IMR-90 (cell line): ENCODE data around the gene NRXN2. TPM values are rescaled to one million over a fixed set of nuclear protein-coding genes. Genes with fewer than 3 reads are reported as not detected.

Experiments
- ATAC-seq: fragments of 200-7000 bp; cut with Tn5 transposase; 2 replicates; pipeline ENCODE4 v1.9.1; 2020; ENCODE audit warnings: low read depth, mild to moderate bottlenecking, moderate library complexity
- BruUV-seq: library from RNA; stranded (reverse); fragments of 400-500 nt; replicated peaks from 2 replicates; lab custom pipeline; 2021; lab: Mats Ljungman, UMichigan
- CTCF ChIA-PET: fragments of 300-600 bp; formaldehyde crosslinking; extraction: SDS; loops from one replicate; lab custom pipeline; 2021; ENCODE audit warnings: antibody characterized with exemption; lab: Yijun Ruan, JAX
- POLR2A ChIA-PET: fragments of 300-600 bp; sonication (Branson Sonifier 250); formaldehyde crosslinking; loops from one replicate; lab custom pipeline; 2022; ENCODE audit warnings: antibody characterized with exemption; ENCODE audit not compliant: unreplicated experiment; lab: Charles Lee
- DNase-seq: peaks from one replicate; pipeline ENCODE4 v3.0.0; 2013
- H2AFZ ChIP-seq: replicated peaks from 2 replicates; pipeline ENCODE3; 2013; ENCODE audit warnings: low read length, mild to moderate bottlenecking; ENCODE audit not compliant: poor library complexity
- H2AK5ac ChIP-seq: 2 replicates; pipeline ENCODE4 v1.6.1; 2013; ENCODE audit warnings: low read depth, low read length, inconsistent platforms
- H2AK9ac ChIP-seq: replicated peaks from 2 replicates; pipeline ENCODE3; 2013; ENCODE audit warnings: mild to moderate bottlenecking, low read depth, low read length, moderate library complexity; ENCODE audit not compliant: poor library complexity
- H2BK120ac ChIP-seq: 2 replicates; pipeline ENCODE4 v1.6.1; 2013; ENCODE audit warnings: low read depth, low read length, inconsistent platforms
- H2BK15ac ChIP-seq: 3 replicates; pipeline ENCODE4 v1.6.1; 2013; ENCODE audit warnings: low read depth, low read length, inconsistent platforms
- H2BK20ac ChIP-seq: 2 replicates; pipeline ENCODE4 v1.6.1; 2013; ENCODE audit warnings: low read depth, mild to moderate bottlenecking, inconsistent platforms, low read length, moderate library complexity
- H2BK5ac ChIP-seq: 2 replicates; pipeline ENCODE4 v1.6.1; 2013; ENCODE audit warnings: mild to moderate bottlenecking, low read depth, low read length, inconsistent platforms; ENCODE audit not compliant: poor library complexity, severe bottlenecking
- H3K14ac ChIP-seq: replicated peaks from 2 replicates; pipeline ENCODE4 v1.6.1; 2013; ENCODE audit warnings: low read depth, low read length, inconsistent platforms
- H3K18ac ChIP-seq: 2 replicates; pipeline ENCODE4 v1.6.1; 2013; ENCODE audit warnings: low read depth, low read length, control low read depth
- H3K23ac ChIP-seq: 2 replicates; pipeline ENCODE4 v1.6.1; 2013; ENCODE audit warnings: low read depth, low read length, inconsistent platforms
- H3K27ac ChIP-seq: 2 replicates; pipeline ENCODE4 v1.5.1; 2013; ENCODE audit warnings: mild to moderate bottlenecking, control low read depth, low read length; ENCODE audit not compliant: insufficient read depth
- H3K27me3 ChIP-seq: 2 replicates; pipeline ENCODE4 v1.6.1; 2013; ENCODE audit warnings: low read length; ENCODE audit not compliant: control insufficient read depth, insufficient read depth
- H3K36me3 ChIP-seq: 2 replicates; pipeline ENCODE4 v1.6.1; 2013; ENCODE audit warnings: low read length, mixed read lengths; ENCODE audit not compliant: control insufficient read depth, insufficient read depth
- H3K4ac ChIP-seq: 2 replicates; pipeline ENCODE4 v1.6.1; 2013; ENCODE audit warnings: low read depth, low read length, inconsistent platforms
- H3K4me1 ChIP-seq: 2 replicates; pipeline ENCODE4 v1.6.1; 2013; ENCODE audit warnings: low read length, mixed read lengths; ENCODE audit not compliant: control insufficient read depth, insufficient read depth
- H3K4me2 ChIP-seq: 2 replicates; pipeline ENCODE4 v1.6.1; 2013; ENCODE audit warnings: low read depth, mild to moderate bottlenecking, control low read depth, low read length, moderate library complexity
- H3K4me3 ChIP-seq: 2 replicates; pipeline ENCODE4 v1.5.1; 2013; ENCODE audit warnings: low read depth, mild to moderate bottlenecking, control low read depth, low read length, moderate library complexity; ENCODE audit not compliant: insufficient read depth
- H3K56ac ChIP-seq: 2 replicates; pipeline ENCODE4 v1.6.1; 2013; ENCODE audit warnings: low read length, inconsistent platforms; ENCODE audit not compliant: insufficient read depth; ENCODE audit errors: extremely low read depth
- H3K79me1 ChIP-seq, 2 experiments: 2 replicates each; pipeline ENCODE4 v1.6.1; 2013; ENCODE audit warnings: low read length in 2 of 2, inconsistent platforms in 1 of 2, low read depth in 1 of 2
- H3K9ac ChIP-seq: 2 replicates; pipeline ENCODE4 v1.6.1; 2013; ENCODE audit warnings: low read depth, low read length, control low read depth
- H3K9me1 ChIP-seq: 2 replicates; pipeline ENCODE4 v1.6.1; 2013; ENCODE audit warnings: low read length, inconsistent platforms; ENCODE audit not compliant: insufficient read depth
- H3K9me3 ChIP-seq: 2 replicates; pipeline ENCODE4 v1.6.1; 2013; ENCODE audit warnings: low read length; ENCODE audit not compliant: control insufficient read depth, insufficient read depth
- H4K20me1 ChIP-seq: 2 replicates; pipeline ENCODE4 v1.6.1; 2013; ENCODE audit warnings: low read length, inconsistent platforms; ENCODE audit not compliant: insufficient read depth
- H4K5ac ChIP-seq: 2 replicates; pipeline ENCODE4 v1.6.1; 2013; ENCODE audit warnings: mild to moderate bottlenecking, low read depth, low read length, control low read depth
- H4K8ac ChIP-seq, 2 experiments: 2 replicates each; pipeline ENCODE4 v1.6.1; 2013; ENCODE audit warnings: low read depth in 2 of 2, low read length in 2 of 2, control low read depth in 1 of 2, inconsistent platforms in 1 of 2
- H4K91ac ChIP-seq: 2 replicates; pipeline ENCODE4 v1.6.1; 2013; ENCODE audit warnings: low read depth, low read length, inconsistent platforms; ENCODE audit not compliant: insufficient read depth
- CHD1 ChIP-seq: IDR thresholded peaks from 2 replicates; pipeline ENCODE4 v1.6.1; 2012; ENCODE audit warnings: low read depth, low read length, improper control_type of control experiment
- ELK1 ChIP-seq: fragments of 150-350 bp; IDR thresholded peaks from 2 replicates; pipeline ENCODE4 v1.6.1; 2016; ENCODE audit warnings: low read depth, mild to moderate bottlenecking, low read length, moderate library complexity, borderline replicate concordance
- FOS ChIP-seq: fragments of 150-350 bp; IDR thresholded peaks from 2 replicates; pipeline ENCODE4 v1.6.1; 2016; ENCODE audit warnings: low read depth, low read length
- MXI1 ChIP-seq: IDR thresholded peaks from 2 replicates; pipeline ENCODE4 v1.6.1; 2012; ENCODE audit warnings: low read depth, mild to moderate bottlenecking, low read length, moderate library complexity, borderline replicate concordance
- NFE2L2 ChIP-seq: fragments of 150-350 bp; IDR thresholded peaks from 2 replicates; pipeline ENCODE4 v1.6.1; 2016; ENCODE audit warnings: low read depth, mild to moderate bottlenecking, low read length
- RAD21 ChIP-seq: IDR thresholded peaks from 2 replicates; pipeline ENCODE4 v1.6.1; 2012; ENCODE audit warnings: low read length, improper control_type of control experiment
- RCOR1 ChIP-seq: IDR thresholded peaks from 2 replicates; pipeline ENCODE4 v1.6.1; 2012; ENCODE audit warnings: mild to moderate bottlenecking, low read length, improper control_type of control experiment; ENCODE audit not compliant: insufficient replicate concordance
- RFX5 ChIP-seq: IDR thresholded peaks from 2 replicates; pipeline ENCODE4 v1.8.0; 2012; ENCODE audit warnings: low read depth, mild to moderate bottlenecking, low read length, moderate library complexity
- SMC3 ChIP-seq: fragments of 150-350 bp; IDR thresholded peaks from 2 replicates; pipeline ENCODE4 v1.6.1; 2016; ENCODE audit warnings: low read depth, mild to moderate bottlenecking, antibody characterized with exemption, low read length, moderate library complexity
- USF2 ChIP-seq: fragments of 150-350 bp; IDR thresholded peaks from 2 replicates; pipeline ENCODE4 v1.6.1; 2017; ENCODE audit warnings: mild to moderate bottlenecking, antibody characterized with exemption, low read length, low read depth
- WGBS, 2 experiments: methylation state at CpG; one replicate each; pipeline versions ENCODE4 v1.1.5 to v1.1.7; 2013; ENCODE audit warnings: missing lambda C conversion rate in 2 of 2; ENCODE audit not compliant: insufficient read length in 1 of 2; ENCODE audit errors: extremely low coverage in 2 of 2; 5-methylcytosine and 5-hydroxymethylcytosine counted together
- dilution Hi-C: fragments of 300-500 bp; cut with HindIII; formaldehyde crosslinking; loops from one replicate; pipeline ENCODE4 v1.14.3; 2018; ENCODE audit warnings: low sequenced_read_pairs; ENCODE audit not compliant: unreplicated experiment
- in situ Hi-C: fragments of 300-500 bp; cut with MboI; formaldehyde crosslinking; loops from 3 replicates; pipeline ENCODE4 v1.14.3; 2019; ENCODE audit warnings: low sequenced_read_pairs, inconsistent platforms, mixed read lengths
- intact Hi-C: fragments of 100-400 bp; cut with micrococcal nuclease; formaldehyde crosslinking; loops from 2 replicates; pipeline ENCODE4 v1.10.0; 2022
- polyA plus RNA-seq, 3 experiments: library from polyadenylated mRNA; depleted of rRNA; stranded (reverse); fragments of >200 nt; gene quantifications; 2 replicates each; pipeline ENCODE4 v1.2.3, GENCODE V29; 2012; ENCODE audit warnings: low replicate concordance in 1 of 3
- total RNA-seq: library from RNA; depleted of rRNA; stranded (reverse); fragments of >200 nt; gene quantifications from 2 replicates; pipeline ENCODE4 v1.2.3, GENCODE V29; 2012
- TF ChIP-seq, protein P1 (sequence below): conservative IDR thresholded peaks from 2 replicates; pipeline ENCODE4 v1.5.1; 2012; ENCODE audit warnings: mild to moderate bottlenecking, low read depth, low read length, improper control_type of control experiment

NRXN2 gene
- total and polyA plus RNA-seq, 2 of the 4 experiments (the other 2 are of a cell fraction): 0.18 to 0.22 TPM

DNA sequence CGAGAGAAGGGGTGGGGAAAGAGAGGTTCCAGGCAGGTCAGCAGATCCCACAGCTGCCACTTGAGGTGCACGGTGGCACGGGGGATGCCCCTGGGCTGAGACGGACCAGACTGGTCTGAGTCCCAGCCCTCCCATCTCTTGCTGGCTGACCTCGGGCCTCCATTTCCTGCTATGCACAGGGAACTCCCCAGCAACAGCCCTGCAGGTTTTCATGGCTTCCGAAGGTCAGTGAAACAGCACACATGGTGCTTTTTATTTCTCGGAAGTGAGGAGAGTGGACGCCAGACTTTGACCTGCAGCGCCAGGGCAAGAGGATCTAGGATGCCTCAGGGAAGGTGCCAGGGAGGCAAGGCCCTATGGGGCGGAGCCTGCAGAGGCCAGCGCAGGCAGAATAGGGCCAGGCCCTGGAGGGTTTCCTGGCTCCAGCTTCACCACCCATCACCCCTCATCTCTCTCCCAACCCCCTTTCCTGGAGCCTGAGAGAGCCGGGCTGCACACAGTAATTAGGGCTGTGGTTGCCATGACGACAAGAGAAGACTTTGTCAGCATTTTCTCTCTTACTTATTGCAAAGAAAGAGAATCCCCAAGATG is 102.5 kb downstream of the NRXN2 start:
- H2AK5ac ChIP-seq: no peak overlapping the region
- no peak overlapping the region for H3K9ac ChIP-seq
- ATAC-seq (no peak), DNase-seq (no peak)
- H3K4me1 ChIP-seq: no peaks in the 10 kb centered on the region
- POLR2A ChIA-PET: no interaction called here
- no peak for TF ChIP-seq NFE2L2
- TF ChIP-seq ELK1: no peak
- TF ChIP-seq RAD21: no peak
- no peak for TF ChIP-seq RFX5
- TF ChIP-seq, protein P1, sequence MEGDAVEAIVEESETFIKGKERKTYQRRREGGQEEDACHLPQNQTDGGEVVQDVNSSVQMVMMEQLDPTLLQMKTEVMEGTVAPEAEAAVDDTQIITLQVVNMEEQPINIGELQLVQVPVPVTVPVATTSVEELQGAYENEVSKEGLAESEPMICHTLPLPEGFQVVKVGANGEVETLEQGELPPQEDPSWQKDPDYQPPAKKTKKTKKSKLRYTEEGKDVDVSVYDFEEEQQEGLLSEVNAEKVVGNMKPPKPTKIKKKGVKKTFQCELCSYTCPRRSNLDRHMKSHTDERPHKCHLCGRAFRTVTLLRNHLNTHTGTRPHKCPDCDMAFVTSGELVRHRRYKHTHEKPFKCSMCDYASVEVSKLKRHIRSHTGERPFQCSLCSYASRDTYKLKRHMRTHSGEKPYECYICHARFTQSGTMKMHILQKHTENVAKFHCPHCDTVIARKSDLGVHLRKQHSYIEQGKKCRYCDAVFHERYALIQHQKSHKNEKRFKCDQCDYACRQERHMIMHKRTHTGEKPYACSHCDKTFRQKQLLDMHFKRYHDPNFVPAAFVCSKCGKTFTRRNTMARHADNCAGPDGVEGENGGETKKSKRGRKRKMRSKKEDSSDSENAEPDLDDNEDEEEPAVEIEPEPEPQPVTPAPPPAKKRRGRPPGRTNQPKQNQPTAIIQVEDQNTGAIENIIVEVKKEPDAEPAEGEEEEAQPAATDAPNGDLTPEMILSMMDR: no peak
- no peak for TF ChIP-seq USF2
- TF ChIP-seq MXI1: no peak
- no peak for TF ChIP-seq FOS
- no peak for TF ChIP-seq RCOR1
- no peak for TF ChIP-seq CHD1
- no peak for TF ChIP-seq SMC3
- no peaks in the 10 kb centered on the region; the same call in 1 of the 2 replicates for H4K20me1 ChIP-seq
- CTCF ChIA-PET: no interaction called here
- no peak overlapping the region for H4K8ac ChIP-seq
- intact Hi-C loops (no loop called here), dilution Hi-C loops (no loop called here), in situ Hi-C loops (no loop called here)
- H4K5ac ChIP-seq: no peak overlapping the region
- no peaks in the 10 kb centered on the region for H3K9me3 ChIP-seq
- 43% methylated on average over 7 of the region's 13 CpGs; no CpG with 5 or more reads in 1 of the 2 experiments for WGBS, 2 experiments
- no peak overlapping the region for H2BK5ac ChIP-seq
- no peaks in the 10 kb centered on the region for H3K9me1 ChIP-seq
- no peak overlapping the region for H3K4me3 ChIP-seq
- H4K91ac ChIP-seq: no peak overlapping the region
- no peak overlapping the region for H2AFZ ChIP-seq
- H3K4ac ChIP-seq: no peak overlapping the region
- H3K36me3 ChIP-seq: no peaks in the 10 kb centered on the region
- BruUV-seq: no TSS peak
- H3K27ac ChIP-seq: no peak overlapping the region
- no peak overlapping the region for H2AK9ac ChIP-seq
- no peak overlapping the region for H2BK15ac ChIP-seq
- H3K18ac ChIP-seq: no peak overlapping the region
- H2BK20ac ChIP-seq: no peak overlapping the region
- H2BK120ac ChIP-seq: no peak overlapping the region
- no peak overlapping the region for H3K23ac ChIP-seq
- H3K14ac ChIP-seq: no peak overlapping the region
- no peak overlapping the region for H3K56ac ChIP-seq
- peaks cover 30% of the 10 kb centered on the region for H3K27me3 ChIP-seq
- no peaks in the 10 kb centered on the region for H3K79me1 ChIP-seq
- H3K4me2 ChIP-seq: no peak overlapping the region
